ENCODE results near the gene SPIN4.

GRCh38 chrX:63327788-63328187 is 23.3 kb downstream of the SPIN4 start:
- TF ChIP-seq, protein P1, sequence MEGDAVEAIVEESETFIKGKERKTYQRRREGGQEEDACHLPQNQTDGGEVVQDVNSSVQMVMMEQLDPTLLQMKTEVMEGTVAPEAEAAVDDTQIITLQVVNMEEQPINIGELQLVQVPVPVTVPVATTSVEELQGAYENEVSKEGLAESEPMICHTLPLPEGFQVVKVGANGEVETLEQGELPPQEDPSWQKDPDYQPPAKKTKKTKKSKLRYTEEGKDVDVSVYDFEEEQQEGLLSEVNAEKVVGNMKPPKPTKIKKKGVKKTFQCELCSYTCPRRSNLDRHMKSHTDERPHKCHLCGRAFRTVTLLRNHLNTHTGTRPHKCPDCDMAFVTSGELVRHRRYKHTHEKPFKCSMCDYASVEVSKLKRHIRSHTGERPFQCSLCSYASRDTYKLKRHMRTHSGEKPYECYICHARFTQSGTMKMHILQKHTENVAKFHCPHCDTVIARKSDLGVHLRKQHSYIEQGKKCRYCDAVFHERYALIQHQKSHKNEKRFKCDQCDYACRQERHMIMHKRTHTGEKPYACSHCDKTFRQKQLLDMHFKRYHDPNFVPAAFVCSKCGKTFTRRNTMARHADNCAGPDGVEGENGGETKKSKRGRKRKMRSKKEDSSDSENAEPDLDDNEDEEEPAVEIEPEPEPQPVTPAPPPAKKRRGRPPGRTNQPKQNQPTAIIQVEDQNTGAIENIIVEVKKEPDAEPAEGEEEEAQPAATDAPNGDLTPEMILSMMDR (IDR thresholded peaks at IDR 0.05; ENCODE audit: low read length), result no peak
- TF ChIP-seq EZH2 (IDR thresholded peaks at IDR 0.05; ENCODE audit: borderline replicate concordance, low read length), result no peak

All from OCI-LY1 (cell line).